Central memory CD4-positive, alpha-beta T cell (primary cell): ENCODE data around the gene PEX19.

Source experiments
- DNase-seq: peaks from one replicate; pipeline ENCODE4 v3.0.0; 2022

The PEX19 gene

DNA sequence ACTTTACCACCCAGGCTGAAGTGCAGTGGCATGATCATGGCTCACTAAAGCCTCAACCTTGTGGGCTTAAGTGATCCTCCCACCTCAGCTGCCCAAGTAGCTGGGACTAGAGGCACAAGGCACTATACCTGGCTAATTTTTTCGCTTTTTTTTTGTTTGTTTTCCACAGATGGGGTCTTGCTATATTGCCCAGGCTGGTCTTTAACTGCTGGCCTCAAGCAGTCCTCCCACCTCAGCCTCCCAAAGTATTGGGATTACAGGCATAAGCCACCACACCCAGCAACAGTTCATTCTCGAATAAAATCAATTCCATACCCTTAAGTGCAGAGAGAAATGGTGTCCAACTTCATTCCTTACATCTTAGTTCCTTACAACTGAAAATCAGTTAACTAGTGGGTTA, 47.4 kb downstream of the PEX19 start:
- no peak for DNase-seq

DNA sequence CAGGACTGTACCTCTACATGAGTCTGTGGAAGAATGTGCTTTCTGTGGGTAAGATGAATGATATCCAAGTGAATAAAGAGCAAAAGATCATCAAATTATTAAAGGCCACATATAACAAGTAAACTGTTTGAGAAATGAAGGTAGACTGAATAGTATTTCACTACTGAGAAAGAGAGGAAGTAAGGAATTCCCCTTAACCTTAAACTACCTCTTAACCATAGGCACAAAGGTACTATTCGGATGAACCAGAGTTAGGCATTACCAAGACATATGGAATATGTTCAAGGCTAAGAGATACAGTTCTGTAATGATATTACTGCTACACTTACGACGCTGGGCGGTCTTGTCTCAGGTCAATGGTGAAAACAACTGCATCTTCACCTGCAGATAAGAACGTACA, 48.1 kb downstream of the PEX19 start:
- DNase-seq: no peak

DNA sequence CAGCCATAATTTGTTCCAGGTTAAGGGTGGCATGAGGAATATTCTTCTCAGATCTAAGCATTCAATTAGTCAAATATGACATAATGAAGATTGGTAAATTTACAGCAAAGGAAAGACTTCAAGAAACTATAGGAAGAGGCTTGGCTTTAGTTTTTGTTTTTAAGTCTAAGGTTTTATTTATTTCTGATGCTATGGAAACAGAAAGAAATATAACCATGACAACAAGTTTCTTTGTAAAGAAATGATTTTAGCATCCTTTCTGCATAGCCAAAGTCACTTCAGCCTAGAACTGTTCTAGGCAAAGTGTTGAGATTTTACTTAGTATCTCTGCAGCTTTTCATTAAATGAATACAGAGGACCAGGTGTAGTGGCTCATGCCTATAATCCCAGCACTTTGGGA, 52.0 kb downstream of the PEX19 start:
- no peak for DNase-seq

DNA sequence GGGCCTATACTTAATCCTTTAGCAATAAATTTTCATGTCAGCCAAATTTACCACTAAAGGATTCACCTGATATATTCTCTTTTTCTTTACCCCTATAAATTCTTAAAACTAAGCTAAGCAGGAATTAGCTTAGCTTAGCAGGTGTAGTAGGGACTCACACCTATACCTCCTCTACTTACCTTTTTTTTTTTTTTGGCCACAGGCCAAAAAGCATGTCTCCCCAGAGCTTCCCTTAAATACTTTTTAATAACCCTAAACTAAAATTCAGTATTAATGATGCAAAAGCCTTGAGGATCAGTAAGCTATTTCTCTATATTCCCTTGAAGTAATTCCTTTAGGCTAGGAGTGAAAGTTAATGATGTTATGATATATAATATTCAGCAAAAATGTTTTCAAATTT, 56.5 kb downstream of the PEX19 start:
- DNase-seq: no peak

DNA sequence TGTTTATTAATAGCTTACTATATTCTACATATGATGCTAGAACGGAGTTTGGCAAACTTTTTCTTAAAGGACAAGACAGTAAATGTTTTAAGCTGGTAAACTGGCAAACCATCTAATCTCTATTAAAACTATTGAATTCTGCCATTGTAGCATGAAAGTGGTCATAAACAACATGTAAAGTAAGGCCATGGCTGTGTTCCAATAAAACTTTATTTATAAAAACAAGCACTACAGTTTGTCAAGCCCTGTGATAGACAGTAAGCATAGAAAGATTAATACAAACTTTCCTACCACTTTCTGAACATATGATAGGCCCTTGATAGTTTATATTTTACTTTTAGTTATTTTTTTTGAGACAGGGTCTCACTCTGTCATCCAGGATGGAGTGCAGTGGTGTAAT, 57.4 kb downstream of the PEX19 start:
- no peak for DNase-seq

DNA sequence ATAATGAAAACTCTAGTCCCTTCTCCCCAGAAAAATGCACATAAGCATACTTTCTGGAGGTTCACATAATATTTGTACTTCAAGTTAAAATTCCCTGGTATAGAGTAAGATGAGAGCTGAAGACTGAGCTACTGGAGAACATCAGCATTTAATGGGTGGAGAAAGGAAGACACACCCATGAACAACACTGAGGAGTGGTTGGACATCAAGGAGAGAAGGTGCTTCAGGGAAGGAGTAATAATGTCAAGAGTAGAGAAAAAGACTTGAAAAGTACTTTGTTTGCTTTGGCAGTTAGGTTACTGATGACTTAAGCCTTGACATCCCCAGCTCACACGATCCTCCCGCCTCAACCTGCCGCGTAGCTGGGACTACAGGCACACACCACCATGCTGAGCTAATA, 57.9 kb downstream of the PEX19 start:
- DNase-seq: no peak
